Measurements from ENCODE around the gene DPYSL5. TPM values are rescaled to one million over a fixed set of nuclear protein-coding genes. Genes with fewer than 3 reads are reported as not detected.

Gene DPYSL5
- total and polyA plus RNA-seq, 10 of the 15 experiments (the other 5 are each of a cell fraction or from before 2014, with no cell fraction given) = not detected

DNA sequence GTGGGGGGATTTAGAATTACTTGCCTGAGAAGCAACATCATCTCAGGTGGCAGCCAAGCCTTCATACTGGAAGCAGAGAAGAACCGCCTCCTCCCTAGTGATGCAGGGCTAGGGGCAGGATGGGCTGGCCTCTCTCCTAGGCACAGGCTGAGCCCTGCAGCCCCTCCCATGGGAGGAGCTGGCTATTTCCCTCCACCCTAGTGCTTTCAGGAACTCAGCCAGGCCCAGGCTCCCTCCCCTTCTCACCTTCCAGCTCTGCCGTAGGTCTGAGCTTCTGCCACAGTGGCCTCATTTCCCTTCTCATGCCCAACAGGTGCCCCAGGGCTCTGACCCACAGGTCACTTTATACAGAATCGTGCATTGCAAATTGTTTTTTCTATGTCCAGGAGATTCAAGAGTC is 31.0 kb upstream of the DPYSL5 start:
- no peak for FAIRE-seq
- TF ChIP-seq, protein P1, sequence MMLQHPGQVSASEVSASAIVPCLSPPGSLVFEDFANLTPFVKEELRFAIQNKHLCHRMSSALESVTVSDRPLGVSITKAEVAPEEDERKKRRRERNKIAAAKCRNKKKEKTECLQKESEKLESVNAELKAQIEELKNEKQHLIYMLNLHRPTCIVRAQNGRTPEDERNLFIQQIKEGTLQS (IDR thresholded peaks at IDR 0.05; ENCODE audit: borderline replicate concordance, extremely low read depth, low read depth, low read length) = no peak
- no peak for TF ChIP-seq ETV6 (conservative IDR thresholded peaks at IDR 0.05 in 1 of 2, IDR thresholded peaks at IDR 0.05 in 1 of 2; ENCODE audit: borderline replicate concordance in 1 of 2, low read depth in 1 of 2)
- TF ChIP-seq FOXM1 (IDR thresholded peaks at IDR 0.05; ENCODE audit: low read depth, low read length) = no peak
- no peak for TF ChIP-seq ESRRA (IDR thresholded peaks at IDR 0.05; ENCODE audit: low read length)
- no peak for TF ChIP-seq JUND (IDR thresholded peaks at IDR 0.05; ENCODE audit: low read depth, low read length)
- TF ChIP-seq TCF3 (IDR thresholded peaks at IDR 0.05; ENCODE audit: borderline replicate concordance, insufficient read depth, low read depth, low read length) = no peak
- no peak for TF ChIP-seq SIX5 (IDR thresholded peaks at IDR 0.05; ENCODE audit: low read depth, low read length, severe bottlenecking)
- no peak for TF ChIP-seq POLR2AphosphoS2 (IDR thresholded peaks at IDR 0.05; ENCODE audit: low read depth, low read length)
- TF ChIP-seq DPF2 (IDR thresholded peaks at IDR 0.05) = no peak
- no peak for TF ChIP-seq CHD1 (IDR thresholded peaks at IDR 0.05; ENCODE audit: low read depth, low read length)
- TF ChIP-seq, protein P2, sequence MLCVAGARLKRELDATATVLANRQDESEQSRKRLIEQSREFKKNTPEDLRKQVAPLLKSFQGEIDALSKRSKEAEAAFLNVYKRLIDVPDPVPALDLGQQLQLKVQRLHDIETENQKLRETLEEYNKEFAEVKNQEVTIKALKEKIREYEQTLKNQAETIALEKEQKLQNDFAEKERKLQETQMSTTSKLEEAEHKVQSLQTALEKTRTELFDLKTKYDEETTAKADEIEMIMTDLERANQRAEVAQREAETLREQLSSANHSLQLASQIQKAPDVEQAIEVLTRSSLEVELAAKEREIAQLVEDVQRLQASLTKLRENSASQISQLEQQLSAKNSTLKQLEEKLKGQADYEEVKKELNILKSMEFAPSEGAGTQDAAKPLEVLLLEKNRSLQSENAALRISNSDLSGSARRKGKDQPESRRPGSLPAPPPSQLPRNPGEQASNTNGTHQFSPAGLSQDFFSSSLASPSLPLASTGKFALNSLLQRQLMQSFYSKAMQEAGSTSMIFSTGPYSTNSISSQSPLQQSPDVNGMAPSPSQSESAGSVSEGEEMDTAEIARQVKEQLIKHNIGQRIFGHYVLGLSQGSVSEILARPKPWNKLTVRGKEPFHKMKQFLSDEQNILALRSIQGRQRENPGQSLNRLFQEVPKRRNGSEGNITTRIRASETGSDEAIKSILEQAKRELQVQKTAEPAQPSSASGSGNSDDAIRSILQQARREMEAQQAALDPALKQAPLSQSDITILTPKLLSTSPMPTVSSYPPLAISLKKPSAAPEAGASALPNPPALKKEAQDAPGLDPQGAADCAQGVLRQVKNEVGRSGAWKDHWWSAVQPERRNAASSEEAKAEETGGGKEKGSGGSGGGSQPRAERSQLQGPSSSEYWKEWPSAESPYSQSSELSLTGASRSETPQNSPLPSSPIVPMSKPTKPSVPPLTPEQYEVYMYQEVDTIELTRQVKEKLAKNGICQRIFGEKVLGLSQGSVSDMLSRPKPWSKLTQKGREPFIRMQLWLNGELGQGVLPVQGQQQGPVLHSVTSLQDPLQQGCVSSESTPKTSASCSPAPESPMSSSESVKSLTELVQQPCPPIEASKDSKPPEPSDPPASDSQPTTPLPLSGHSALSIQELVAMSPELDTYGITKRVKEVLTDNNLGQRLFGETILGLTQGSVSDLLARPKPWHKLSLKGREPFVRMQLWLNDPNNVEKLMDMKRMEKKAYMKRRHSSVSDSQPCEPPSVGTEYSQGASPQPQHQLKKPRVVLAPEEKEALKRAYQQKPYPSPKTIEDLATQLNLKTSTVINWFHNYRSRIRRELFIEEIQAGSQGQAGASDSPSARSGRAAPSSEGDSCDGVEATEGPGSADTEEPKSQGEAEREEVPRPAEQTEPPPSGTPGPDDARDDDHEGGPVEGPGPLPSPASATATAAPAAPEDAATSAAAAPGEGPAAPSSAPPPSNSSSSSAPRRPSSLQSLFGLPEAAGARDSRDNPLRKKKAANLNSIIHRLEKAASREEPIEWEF (IDR thresholded peaks at IDR 0.05; ENCODE audit: insufficient replicate concordance, low read depth, low read length) = no peak
- no peak for TF ChIP-seq JUNB (IDR thresholded peaks at IDR 0.05)
- TF ChIP-seq CREB1 (IDR thresholded peaks at IDR 0.05; ENCODE audit: low read depth) = no peak
- TF ChIP-seq CREM (IDR thresholded peaks at IDR 0.05; ENCODE audit: low read depth) = no peak
- TF ChIP-seq BRCA1 (IDR thresholded peaks at IDR 0.05; ENCODE audit: low read depth, low read length) = no peak
- DNase-seq (ENCODE audit: low read depth, low spot score) = no peak
- H3K27ac ChIP-seq (ENCODE audit: control insufficient read depth, insufficient read depth) = no peak overlapping the region
- in situ Hi-C loops (cut with MboI) = no loop called here
- ATAC-seq = no peak
- BruUV-seq (replicated peaks) = no TSS peak
- ChIA-PET RAD21 (ENCODE audit: unreplicated experiment) (no interaction called here), CTCF (no interaction called here), SMC1A (ENCODE audit: uncharacterized antibody, unreplicated experiment) (no interaction called here), POLR2A (interaction anchor here (0.6 kb wide), 1 partner anchor 91 kb away, joined by 4 read pairs; no protein-coding TSS in a partner anchor)
- H3K9me3 ChIP-seq (replicated peaks; ENCODE audit: control insufficient read depth, insufficient read depth, low read length) = no peaks in the 10 kb centered on the region
- no peak overlapping the region for H3K4me3 ChIP-seq
- no peaks in the 10 kb centered on the region for H4K20me1 ChIP-seq (ENCODE audit: control insufficient read depth, insufficient read depth)
- 67% methylated on average over 3 of the region's 3 CpGs for WGBS (ENCODE audit: insufficient coverage, insufficient replicate concordance, low lambda C conversion rate, missing lambda C conversion rate)
- no peak overlapping the region for H3K4me2 ChIP-seq (ENCODE audit: control insufficient read depth, insufficient read depth)
- intact Hi-C loops (cut with micrococcal nuclease; ENCODE audit: unreplicated experiment) = no loop called here
- H2AFZ ChIP-seq (ENCODE audit: control insufficient read depth, low read depth, low read length) = no peak overlapping the region
- H3K79me2 ChIP-seq (ENCODE audit: control insufficient read depth, insufficient read depth, low read length) = no peaks in the 10 kb centered on the region
- no peaks in the 10 kb centered on the region for H3K4me1 ChIP-seq (ENCODE audit: control insufficient read depth, insufficient read depth, low read length)
- no peak overlapping the region for H3K9ac ChIP-seq (ENCODE audit: control insufficient read depth, insufficient read depth, low read length)
- no peaks in the 10 kb centered on the region for H3K36me3 ChIP-seq (ENCODE audit: control insufficient read depth in 2 of 2, insufficient read depth in 2 of 2, low read length in 1 of 2)
- H3K27me3 ChIP-seq (replicated peaks in 1 of 2; ENCODE audit: control insufficient read depth in 2 of 2, insufficient read depth in 2 of 2, low read length in 1 of 2) = no peaks in the 10 kb centered on the region

Measured in GM12878 (cell line).